ENCODE data around the gene ZNRF1. TPM values are rescaled to one million over a fixed set of nuclear protein-coding genes. Genes with fewer than 3 reads are reported as not detected.

Gene ZNRF1
- total and polyA plus RNA-seq, 2 of the 8 experiments (the other 6 are each of a cell fraction or from before 2014, with no cell fraction given): 33.5 to 52.9 TPM

DNA sequence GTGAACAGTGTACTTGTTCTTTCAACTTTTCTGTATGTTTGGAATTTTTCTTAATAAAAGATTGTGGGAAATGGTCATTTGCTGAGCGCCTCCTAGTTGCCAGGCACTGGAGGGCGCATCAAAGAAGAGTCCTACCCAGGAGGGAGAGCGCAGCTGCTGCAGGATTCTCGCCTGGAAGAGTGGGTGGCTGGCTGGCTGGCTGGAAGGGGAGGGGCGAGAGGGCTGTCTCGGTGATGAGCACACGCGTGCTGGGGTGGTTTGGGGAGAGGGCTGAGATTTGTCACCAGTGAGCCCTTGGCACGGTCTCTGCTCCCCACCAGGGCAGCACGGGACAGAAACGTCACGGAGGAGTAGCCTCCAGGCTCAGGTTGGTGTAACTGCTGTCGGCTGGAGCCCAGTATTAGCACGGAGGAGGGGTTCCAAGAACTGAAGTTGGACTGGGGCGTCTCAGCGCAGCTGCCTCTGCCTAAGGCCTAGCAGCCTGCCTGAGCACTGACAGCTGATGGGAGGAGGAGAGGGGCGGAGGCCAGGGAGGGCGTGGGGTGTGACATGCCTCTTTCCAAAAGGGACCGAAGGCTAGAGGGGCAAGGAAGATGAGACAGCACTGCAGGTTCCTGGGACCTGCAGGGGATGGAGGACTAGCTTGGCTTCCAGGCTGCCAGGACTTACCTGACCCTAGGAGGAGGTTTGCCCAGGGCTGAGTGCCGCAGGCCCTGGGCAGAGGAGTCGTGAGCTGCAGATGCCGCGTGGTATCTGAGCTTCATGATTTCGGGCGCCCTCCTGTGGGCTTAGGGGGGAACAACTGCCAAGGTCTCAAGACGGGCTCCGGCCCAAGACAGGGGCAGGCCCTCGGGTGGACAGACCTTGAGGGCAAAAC is 112.1 kb downstream of the ZNRF1 start (continued):
- TF ChIP-seq, protein P1, sequence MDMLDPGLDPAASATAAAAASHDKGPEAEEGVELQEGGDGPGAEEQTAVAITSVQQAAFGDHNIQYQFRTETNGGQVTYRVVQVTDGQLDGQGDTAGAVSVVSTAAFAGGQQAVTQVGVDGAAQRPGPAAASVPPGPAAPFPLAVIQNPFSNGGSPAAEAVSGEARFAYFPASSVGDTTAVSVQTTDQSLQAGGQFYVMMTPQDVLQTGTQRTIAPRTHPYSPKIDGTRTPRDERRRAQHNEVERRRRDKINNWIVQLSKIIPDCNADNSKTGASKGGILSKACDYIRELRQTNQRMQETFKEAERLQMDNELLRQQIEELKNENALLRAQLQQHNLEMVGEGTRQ (IDR thresholded peaks at IDR 0.05; ENCODE audit: low read length): peak; percentile 2; the same call in 1 of the 2 replicates
- no peak for TF ChIP-seq NRF1 (IDR thresholded peaks at IDR 0.05; ENCODE audit: low read depth, low read length)
- TF ChIP-seq RBBP5 (IDR thresholded peaks at IDR 0.05; ENCODE audit: borderline replicate concordance, low read depth, low read length): no peak
- TF ChIP-seq POLR2AphosphoS5 (IDR thresholded peaks at IDR 0.05; ENCODE audit: low read depth, low read length): peak; percentile 24; the same call in 1 of the 2 replicates
- TF ChIP-seq RXRA (IDR thresholded peaks at IDR 0.05; ENCODE audit: insufficient read depth, low read depth, low read length): no peak
- no peak for TF ChIP-seq BCL11A (IDR thresholded peaks at IDR 0.05; ENCODE audit: low read depth in 2 of 2, low read length in 2 of 2)
- TF ChIP-seq EGR1 (IDR thresholded peaks at IDR 0.05; ENCODE audit: borderline replicate concordance, low read depth, low read length): no peak
- TF ChIP-seq SP2 (IDR thresholded peaks at IDR 0.05; ENCODE audit: low read length): no peak
- no peak for TF ChIP-seq SIX5 (IDR thresholded peaks at IDR 0.05; ENCODE audit: low read depth, low read length)
- no peak for TF ChIP-seq GTF2F1 (IDR thresholded peaks at IDR 0.05; ENCODE audit: borderline replicate concordance, low read depth, low read length)
- peak; percentile 70; the same call in 1 of the 2 replicates for TF ChIP-seq GABPA (IDR thresholded peaks at IDR 0.05; ENCODE audit: borderline replicate concordance, insufficient read depth, low read length)
- TF ChIP-seq SAP30 (IDR thresholded peaks at IDR 0.05; ENCODE audit: insufficient read depth, insufficient replicate concordance, low read length): peak; percentile 36
- TF ChIP-seq YY1 (IDR thresholded peaks at IDR 0.05; ENCODE audit: low read depth, low read length): peak; percentile 22; the same call in 1 of the 2 replicates
- no peak for TF ChIP-seq TAF7 (optimal IDR thresholded peaks at IDR 0.05; ENCODE audit: borderline replicate concordance, low read depth, low read length)
- TF ChIP-seq ASH2L (IDR thresholded peaks at IDR 0.05; ENCODE audit: low read length): no peak
- no peak for TF ChIP-seq SRF (IDR thresholded peaks at IDR 0.05; ENCODE audit: low read depth, low read length)
- TF ChIP-seq, protein P2, sequence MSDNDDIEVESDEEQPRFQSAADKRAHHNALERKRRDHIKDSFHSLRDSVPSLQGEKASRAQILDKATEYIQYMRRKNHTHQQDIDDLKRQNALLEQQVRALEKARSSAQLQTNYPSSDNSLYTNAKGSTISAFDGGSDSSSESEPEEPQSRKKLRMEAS (IDR thresholded peaks at IDR 0.05): peak; percentile 93
- no peak for TF ChIP-seq EZH2 (IDR thresholded peaks at IDR 0.05; ENCODE audit: low read depth, low read length, severe bottlenecking)
- no peak for TF ChIP-seq BACH1 (IDR thresholded peaks at IDR 0.05; ENCODE audit: low read length)

All from H1 (cell line).